SK-N-SH treated with all-trans-retinoic acid at 6 μM for 48 hours (cell line): ENCODE results near the gene FARP1.

Source experiments
- BACH2 ChIP-seq: fragments of 250-450 bp; sonication (Bioruptor Pico); IDR thresholded peaks from 2 replicates; pipeline ENCODE4 v1.9.0; 2021; ENCODE audit warnings: mild to moderate bottlenecking, borderline replicate concordance
- CREB5 ChIP-seq: fragments of 250-450 bp; sonication (Bioruptor Pico); IDR thresholded peaks from 2 replicates; pipeline ENCODE4 v1.5.1; 2020; ENCODE audit warnings: low read depth, mild to moderate bottlenecking, moderate library complexity
- CSDC2 ChIP-seq: fragments of 250-450 bp; sonication (Bioruptor Pico); IDR thresholded peaks from 2 replicates; pipeline ENCODE4 v1.5.0; 2020; ENCODE audit warnings: mild to moderate bottlenecking, moderate library complexity
- ESRRG ChIP-seq: fragments of 250-450 bp; sonication (Bioruptor Pico); IDR thresholded peaks from 2 replicates; pipeline ENCODE4 v1.6.1; 2021; ENCODE audit warnings: mild to moderate bottlenecking
- GLIS3 ChIP-seq: fragments of 250-450 bp; sonication (Bioruptor Pico); IDR thresholded peaks from 2 replicates; pipeline ENCODE4 v1.5.0; 2020; ENCODE audit warnings: mild to moderate bottlenecking, moderate library complexity
- OSR1 ChIP-seq: fragments of 250-450 bp; sonication (Bioruptor Pico); IDR thresholded peaks from 2 replicates; pipeline ENCODE4 v1.8.0; 2022; ENCODE audit warnings: moderate library complexity, mild to moderate bottlenecking, inconsistent platforms
- PATZ1 ChIP-seq: fragments of 250-450 bp; sonication (Bioruptor Pico); IDR thresholded peaks from 2 replicates; pipeline ENCODE4 v1.8.0; 2020; ENCODE audit warnings: mild to moderate bottlenecking, moderate library complexity, borderline replicate concordance
- RARB ChIP-seq: fragments of 250-450 bp; sonication (Bioruptor Pico); IDR thresholded peaks from 2 replicates; pipeline ENCODE4 v1.8.0; 2021; ENCODE audit warnings: mild to moderate bottlenecking, moderate library complexity
- TCF4 ChIP-seq: fragments of 250-450 bp; sonication (Bioruptor Pico); IDR thresholded peaks from 2 replicates; pipeline ENCODE4 v1.8.0; 2021; ENCODE audit warnings: mild to moderate bottlenecking, moderate library complexity, borderline replicate concordance
- TOX ChIP-seq: fragments of 250-450 bp; sonication (Bioruptor Pico); IDR thresholded peaks from 2 replicates; pipeline ENCODE4 v1.8.0; 2021; ENCODE audit warnings: mild to moderate bottlenecking, moderate library complexity, borderline replicate concordance
- ZC3H10 ChIP-seq: fragments of 250-450 bp; sonication (Bioruptor Pico); IDR thresholded peaks from 2 replicates; pipeline ENCODE4 v1.5.1; 2021; ENCODE audit warnings: mild to moderate bottlenecking, moderate library complexity
- ZFP3 ChIP-seq: fragments of 250-450 bp; sonication (Bioruptor Pico); IDR thresholded peaks from 2 replicates; pipeline ENCODE4 v1.5.0; 2020; ENCODE audit warnings: mild to moderate bottlenecking, moderate library complexity
- ZNF70 ChIP-seq: fragments of 450-650 bp; formaldehyde crosslinking; IDR thresholded peaks from 2 replicates; pipeline ENCODE4 v1.5.0; 2020; ENCODE audit warnings: mild to moderate bottlenecking, moderate library complexity
- TF ChIP-seq, protein P1 (sequence below): fragments of 250-450 bp; sonication (Bioruptor Pico); IDR thresholded peaks from 2 replicates; pipeline ENCODE4 v1.5.0; 2020; ENCODE audit warnings: mild to moderate bottlenecking, moderate library complexity

DNA sequence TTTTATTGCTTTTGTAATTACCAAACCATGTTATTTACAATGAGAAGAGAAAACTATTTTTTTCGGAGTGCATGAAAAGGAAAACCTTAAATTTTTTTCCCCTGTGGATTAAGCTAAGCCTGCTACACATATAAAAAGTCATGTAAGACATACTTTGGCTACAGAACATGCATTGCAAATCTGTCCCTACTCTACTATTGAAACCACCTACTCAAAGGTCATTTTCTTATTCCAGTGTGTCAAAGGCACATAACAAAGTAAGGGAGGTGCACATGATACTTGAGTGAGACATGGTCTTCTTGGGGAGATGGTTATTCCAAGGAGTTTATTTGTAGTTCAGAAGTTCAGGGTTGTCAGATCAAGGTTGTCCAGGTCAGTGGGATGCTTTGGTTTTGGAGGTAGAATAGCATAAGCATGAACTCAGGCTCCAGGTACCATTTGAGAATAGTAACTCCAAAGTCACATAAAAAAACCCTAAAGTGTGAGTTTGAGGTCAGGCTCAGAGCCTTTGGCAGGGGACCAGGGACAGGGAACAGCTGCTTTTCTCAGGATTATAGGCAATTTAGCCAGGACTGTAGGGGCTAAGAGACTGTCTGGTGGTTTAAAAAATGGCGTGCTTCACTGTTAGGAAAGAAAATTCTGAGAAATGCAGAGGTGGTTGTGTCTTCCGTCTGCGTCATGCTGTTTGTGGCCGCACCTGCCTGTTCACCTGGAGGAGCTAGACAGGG, 15.4 kb downstream of the FARP1 start:
- TF ChIP-seq GLIS3 (no peak), OSR1 (no peak), PATZ1 (CRISPR knock-in tag) (no peak), CREB5 (CRISPR knock-in tag) (no peak), TCF4 (no peak), TOX (CRISPR knock-in tag) (no peak), RARB (CRISPR knock-in tag) (no peak), ZFP3 (CRISPR knock-in tag) (no peak), ZNF70 (CRISPR knock-in tag) (no peak), CSDC2 (CRISPR knock-in tag) (no peak), BACH2 (CRISPR knock-in tag) (no peak), ESRRG (CRISPR knock-in tag) (no peak), ZC3H10 (CRISPR knock-in tag) (no peak)
- TF ChIP-seq, protein P1, sequence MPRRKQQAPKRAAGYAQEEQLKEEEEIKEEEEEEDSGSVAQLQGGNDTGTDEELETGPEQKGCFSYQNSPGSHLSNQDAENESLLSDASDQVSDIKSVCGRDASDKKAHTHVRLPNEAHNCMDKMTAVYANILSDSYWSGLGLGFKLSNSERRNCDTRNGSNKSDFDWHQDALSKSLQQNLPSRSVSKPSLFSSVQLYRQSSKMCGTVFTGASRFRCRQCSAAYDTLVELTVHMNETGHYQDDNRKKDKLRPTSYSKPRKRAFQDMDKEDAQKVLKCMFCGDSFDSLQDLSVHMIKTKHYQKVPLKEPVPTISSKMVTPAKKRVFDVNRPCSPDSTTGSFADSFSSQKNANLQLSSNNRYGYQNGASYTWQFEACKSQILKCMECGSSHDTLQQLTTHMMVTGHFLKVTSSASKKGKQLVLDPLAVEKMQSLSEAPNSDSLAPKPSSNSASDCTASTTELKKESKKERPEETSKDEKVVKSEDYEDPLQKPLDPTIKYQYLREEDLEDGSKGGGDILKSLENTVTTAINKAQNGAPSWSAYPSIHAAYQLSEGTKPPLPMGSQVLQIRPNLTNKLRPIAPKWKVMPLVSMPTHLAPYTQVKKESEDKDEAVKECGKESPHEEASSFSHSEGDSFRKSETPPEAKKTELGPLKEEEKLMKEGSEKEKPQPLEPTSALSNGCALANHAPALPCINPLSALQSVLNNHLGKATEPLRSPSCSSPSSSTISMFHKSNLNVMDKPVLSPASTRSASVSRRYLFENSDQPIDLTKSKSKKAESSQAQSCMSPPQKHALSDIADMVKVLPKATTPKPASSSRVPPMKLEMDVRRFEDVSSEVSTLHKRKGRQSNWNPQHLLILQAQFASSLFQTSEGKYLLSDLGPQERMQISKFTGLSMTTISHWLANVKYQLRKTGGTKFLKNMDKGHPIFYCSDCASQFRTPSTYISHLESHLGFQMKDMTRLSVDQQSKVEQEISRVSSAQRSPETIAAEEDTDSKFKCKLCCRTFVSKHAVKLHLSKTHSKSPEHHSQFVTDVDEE: no peak
